HG03432 (cell line): Measurements from ENCODE around the gene PRPF31.
"Not testable (repeated sequence)": the region's sequence is repeated elsewhere in the genome, so short reads cannot be mapped to it uniquely, and the experiment has no call there.

Source experiments
- ATAC-seq: cut with Tn5 transposase; IDR thresholded peaks from one replicate; pipeline ENCODE4 v1.9.1; 2021; ENCODE audit warnings: mild to moderate bottlenecking, moderate library complexity; ENCODE audit not compliant: unreplicated experiment

PRPF31 gene

GRCh38 chr19:54160854-54161253, 45.3 kb downstream of the PRPF31 start:
- ATAC-seq: no peak

GRCh38 chr19:54162241-54162805, 46.8 kb downstream of the PRPF31 start:
- no peak for ATAC-seq

GRCh38 chr19:54162884-54163283, 47.3 kb downstream of the PRPF31 start:
- no peak for ATAC-seq

GRCh38 chr19:54164369-54165068, 49.0 kb downstream of the PRPF31 start:
- ATAC-seq: no peak

- ATAC-seq: no peak
These were observed 49.7 kb downstream of the PRPF31 start for GRCh38 chr19:54165222-54165621.

- peak; percentile 63 for ATAC-seq
These were observed 52.8 kb downstream of the PRPF31 start for GRCh38 chr19:54168174-54168917.

- no peak for ATAC-seq
These were observed 53.7 kb downstream of the PRPF31 start for GRCh38 chr19:54169149-54169740.

- not testable (repeated sequence) for ATAC-seq
These were observed 56.3 kb downstream of the PRPF31 start for GRCh38 chr19:54171736-54172431.

GRCh38 chr19:54172471-54173358, 57.2 kb downstream of the PRPF31 start, which contains the start of gene TMC4:
TMC4 (minus strand) TSS chr19:54173160; CDS start chr19:54173117, 43 bp downstream.
- ATAC-seq: no peak

GRCh38 chr19:54173359-54173699, 57.8 kb downstream of the PRPF31 start:
- ATAC-seq: no peak

GRCh38 chr19:54173951-54174834, 58.6 kb downstream of the PRPF31 start:
- ATAC-seq: no peak

- ATAC-seq: no peak
These were observed 63.2 kb downstream of the PRPF31 start for GRCh38 chr19:54178581-54179261.

GRCh38 chr19:54179262-54179852, 63.8 kb downstream of the PRPF31 start:
- no peak for ATAC-seq

- ATAC-seq: no peak
These were observed 64.4 kb downstream of the PRPF31 start for GRCh38 chr19:54179921-54180461.

- no peak for ATAC-seq
These were observed 65.1 kb downstream of the PRPF31 start for GRCh38 chr19:54180691-54181091.
